ENCODE data around the gene PIBF1.

GRCh38 chr13:72754111-72754510 is 27.8 kb upstream of the PIBF1 start:
- TF ChIP-seq CTCF (IDR thresholded peaks at IDR 0.05) (no peak), POLR2AphosphoS5 (IDR thresholded peaks at IDR 0.05) (no peak), POLR2A (IDR thresholded peaks at IDR 0.05) (no peak)

Data from transverse colon (tissue), 4 donors.